Endothelial cell of umbilical vein (primary cell): ENCODE data around the gene MATCAP1. TPM values are rescaled to one million over a fixed set of nuclear protein-coding genes. Genes with fewer than 3 reads are reported as not detected.
A peak's percentile ranks its signal among the peaks of the same experiment; 100 is the strongest.

Source experiments
- BruUV-seq: library from RNA; stranded (reverse); fragments of 400-500 nt; replicated peaks from 2 replicates; lab custom pipeline; 2021; lab: Mats Ljungman, UMichigan
- CTCF ChIA-PET: fragments of 300-600, 350-600 bp; sonication (Branson Sonifier 250); formaldehyde crosslinking; loops from one replicate; lab custom pipeline; 2021; ENCODE audit warnings: antibody characterized with exemption, inconsistent platforms; lab: Charles Lee
- POLR2A ChIA-PET: fragments of 300-600, 350-600 bp; sonication (Branson Sonifier 250); formaldehyde crosslinking; loops from one replicate; lab custom pipeline; 2021; ENCODE audit warnings: antibody characterized with exemption, inconsistent platforms; lab: Charles Lee
- DNase-seq: peaks from one replicate; pipeline ENCODE4 v3.0.0-alpha.2; 2011; ENCODE audit warnings: low read depth, low spot score
- FAIRE-seq: peaks from 2 replicates; lab custom pipeline; 2011; peaks lifted over from hg19 to GRCh38; lab: Jason Lieb, UNC
- H2AFZ ChIP-seq: 2 replicates; pipeline ENCODE4 v1.6.0; 2012; ENCODE audit warnings: low read depth, low read length, control low read depth, inconsistent platforms
- H3K27ac ChIP-seq: 2 replicates; pipeline ENCODE4 v1.5.1; 2011; ENCODE audit warnings: low read depth, mild to moderate bottlenecking, control low read depth, low read length, moderate library complexity; ENCODE audit not compliant: insufficient read depth
- H3K27me3 ChIP-seq, 2 experiments: 2 replicates each; pipeline versions ENCODE4 v1.6.0 to v1.6.1; 2011; ENCODE audit warnings: low read length in 2 of 2, mixed read lengths in 1 of 2; ENCODE audit not compliant: control insufficient read depth in 2 of 2, insufficient read depth in 2 of 2
- H3K36me3 ChIP-seq, 2 experiments: 2 replicates in 1 of 2; 3 replicates in 1 of 2; pipeline ENCODE4 v1.5.1; 2011; ENCODE audit warnings: low read length in 2 of 2, mild to moderate bottlenecking in 1 of 2, moderate library complexity in 1 of 2; ENCODE audit not compliant: control insufficient read depth in 2 of 2, insufficient read depth in 2 of 2; ENCODE audit errors: extremely low read depth in 1 of 2
- H3K4me1 ChIP-seq: 3 replicates; pipeline ENCODE4 v1.5.1; 2011; ENCODE audit warnings: mild to moderate bottlenecking, low read length; ENCODE audit not compliant: control insufficient read depth, insufficient read depth; ENCODE audit errors: extremely low read depth
- H3K4me2 ChIP-seq: 2 replicates; pipeline ENCODE4 v1.6.1; 2011; ENCODE audit warnings: low read length, control low read depth, mixed read lengths; ENCODE audit not compliant: insufficient read depth
- H3K4me3 ChIP-seq, 3 experiments: fragments of 200-600 bp in 1 of 3; sonication (generic), shearing (Covaris generic) in 1 of 3; replicated peaks in 1 of 3; 2 replicates each; pipeline ENCODE4 v1.5.1; 2011 to 2016; ENCODE audit warnings: control low read depth in 3 of 3, low read length in 3 of 3, mild to moderate bottlenecking in 2 of 3, inconsistent platforms in 1 of 3, low read depth in 1 of 3, moderate library complexity in 1 of 3; ENCODE audit not compliant: insufficient read depth in 1 of 3
- H3K79me2 ChIP-seq: 2 replicates; pipeline ENCODE4 v1.6.0; 2012; ENCODE audit warnings: low read length, inconsistent platforms; ENCODE audit not compliant: control insufficient read depth, insufficient read depth
- H3K9ac ChIP-seq: replicated peaks from 2 replicates; pipeline ENCODE3; 2011; ENCODE audit warnings: low read length, control low read depth; ENCODE audit not compliant: insufficient read depth; ENCODE audit errors: extremely low read depth
- H3K9me1 ChIP-seq: replicated peaks from 3 replicates; pipeline ENCODE4 v1.6.0; 2011; ENCODE audit warnings: mild to moderate bottlenecking, low read length; ENCODE audit not compliant: control insufficient read depth, insufficient read depth; ENCODE audit errors: extremely low read depth
- H3K9me3 ChIP-seq: replicated peaks from 2 replicates; pipeline ENCODE4 v1.5.1; 2012; ENCODE audit warnings: low read length, inconsistent platforms; ENCODE audit not compliant: control insufficient read depth, insufficient read depth
- H4K20me1 ChIP-seq: replicated peaks from 2 replicates; pipeline ENCODE3; 2011; ENCODE audit warnings: mild to moderate bottlenecking, low read length; ENCODE audit not compliant: control insufficient read depth, insufficient read depth; ENCODE audit errors: extremely low read depth
- CTCF ChIP-seq, 2 donors: IDR thresholded peaks; 1 replicate in 1 of 2; 2 replicates in 1 of 2; pipeline ENCODE4 v1.5.1; 2011; ENCODE audit warnings: low read length in 2 of 2, mild to moderate bottlenecking in 2 of 2, moderate library complexity in 2 of 2, control low read depth in 1 of 2, inconsistent platforms in 1 of 2, low read depth in 1 of 2; ENCODE audit not compliant: insufficient read depth in 1 of 2; ENCODE audit errors: extremely low read depth in 1 of 2
- POLR2A ChIP-seq: IDR thresholded peaks from 2 replicates; pipeline ENCODE4 v1.6.1; 2012; ENCODE audit warnings: low read depth, mild to moderate bottlenecking, control low read depth, low read length
- POLR2AphosphoS5 ChIP-seq: IDR thresholded peaks from 2 replicates; pipeline ENCODE4 v1.6.1; 2012; ENCODE audit warnings: low read depth, mild to moderate bottlenecking, control low read depth, low read length, moderate library complexity; ENCODE audit not compliant: insufficient read depth
- dilution Hi-C: fragments of 300-500 bp; cut with MboI; formaldehyde crosslinking; loops from one replicate; pipeline ENCODE4 v1.15.0; 2019; ENCODE audit warnings: low sequenced_read_pairs; ENCODE audit not compliant: extremely low pct_ligation_motif_present
- intact Hi-C: fragments of 100-400 bp; cut with micrococcal nuclease; formaldehyde crosslinking; loops from one replicate; pipeline ENCODE4 v1.10.0; 2022
- polyA plus RNA-seq, 4 experiments: library from polyadenylated mRNA; depleted of rRNA in 3 of 4; stranded (reverse) in 3 of 4; unstranded in 1 of 4; fragments of >200 nt; gene quantifications; 2 replicates each; pipeline versions ENCODE4 v1.2.1 to v1.2.3, GENCODE V29; 2011 to 2012; ENCODE audit warnings: missing spikeins in 1 of 4
- total RNA-seq: library from RNA; stranded (reverse); gene quantifications from 2 replicates; pipeline ENCODE4 v1.2.3, GENCODE V29; 2021
- TF ChIP-seq, protein P1 (sequence below): IDR thresholded peaks from 2 replicates; pipeline ENCODE4 v1.6.1; 2011; ENCODE audit not compliant: insufficient read depth, insufficient read length

Gene MATCAP1
- total and polyA plus RNA-seq, 2 donors (not counting 3 experiments of a cell fraction or from before 2014, with no cell fraction given) = 44.5 to 53.3 TPM

GRCh38 chr16:67184995-67185650, 1.4 kb upstream of the MATCAP1 start:
- Histone ChIP-seq H4K20me1 (no peaks in the 10 kb centered on the region), H2AFZ (no peak overlapping the region), H3K4me2 (no peak overlapping the region), H3K9ac (no peak overlapping the region), H3K9me3 (no peaks in the 10 kb centered on the region), H3K27ac (no peak overlapping the region), H3K4me3 (no peak overlapping the region), H3K79me2 (peaks cover 13% of the 10 kb centered on the region), H3K9me1 (no peaks in the 10 kb centered on the region), H3K36me3 (no peaks in the 10 kb centered on the region), H3K27me3 (no peaks in the 10 kb centered on the region), H3K4me1 (peaks cover 37% of the 10 kb centered on the region)
- BruUV-seq = no TSS peak
- peak; percentile 97 for FAIRE-seq
- ChIA-PET CTCF (interaction anchor here (0.6 to 3.5 kb wide), 35 partner anchors 8 to 589 kb away, joined by 3 to 40 read pairs (median 4); partner anchors contain the start of genes CBFB, CES3, FBXL8 and HSF4), POLR2A (no interaction called here)
- dilution Hi-C loops = no loop called here
- intact Hi-C loops = loop anchor here (1.0 kb wide), 5 partner anchors 7 to 231 kb away; partner anchors contain the start of gene E2F4
- no peak for TF ChIP-seq POLR2A
- peak; percentile 91 to 97 for TF ChIP-seq CTCF (IDR thresholded peaks at IDR 0.05; ENCODE audit: extremely low read depth in 1 of 2, insufficient read depth in 1 of 2, low read depth in 1 of 2, low read length in 2 of 2)
- TF ChIP-seq, protein P1, sequence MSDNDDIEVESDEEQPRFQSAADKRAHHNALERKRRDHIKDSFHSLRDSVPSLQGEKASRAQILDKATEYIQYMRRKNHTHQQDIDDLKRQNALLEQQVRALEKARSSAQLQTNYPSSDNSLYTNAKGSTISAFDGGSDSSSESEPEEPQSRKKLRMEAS = peak; percentile 83
- TF ChIP-seq POLR2AphosphoS5 = peak; percentile 60
- peak; percentile 80 for DNase-seq
